GM12874 (cell line): ENCODE data around the gene PFDN4.

Source experiments
- TF ChIP-seq, protein P1 (sequence below): IDR thresholded peaks from 2 replicates; pipeline ENCODE4 v1.5.1; 2011; ENCODE audit warnings: low read depth, mild to moderate bottlenecking, control low read depth, low read length, moderate library complexity; ENCODE audit not compliant: insufficient read depth

Gene PFDN4

GRCh38 chr20:54215157-54215789 is 7.4 kb downstream of the PFDN4 start:
- TF ChIP-seq, protein P1, sequence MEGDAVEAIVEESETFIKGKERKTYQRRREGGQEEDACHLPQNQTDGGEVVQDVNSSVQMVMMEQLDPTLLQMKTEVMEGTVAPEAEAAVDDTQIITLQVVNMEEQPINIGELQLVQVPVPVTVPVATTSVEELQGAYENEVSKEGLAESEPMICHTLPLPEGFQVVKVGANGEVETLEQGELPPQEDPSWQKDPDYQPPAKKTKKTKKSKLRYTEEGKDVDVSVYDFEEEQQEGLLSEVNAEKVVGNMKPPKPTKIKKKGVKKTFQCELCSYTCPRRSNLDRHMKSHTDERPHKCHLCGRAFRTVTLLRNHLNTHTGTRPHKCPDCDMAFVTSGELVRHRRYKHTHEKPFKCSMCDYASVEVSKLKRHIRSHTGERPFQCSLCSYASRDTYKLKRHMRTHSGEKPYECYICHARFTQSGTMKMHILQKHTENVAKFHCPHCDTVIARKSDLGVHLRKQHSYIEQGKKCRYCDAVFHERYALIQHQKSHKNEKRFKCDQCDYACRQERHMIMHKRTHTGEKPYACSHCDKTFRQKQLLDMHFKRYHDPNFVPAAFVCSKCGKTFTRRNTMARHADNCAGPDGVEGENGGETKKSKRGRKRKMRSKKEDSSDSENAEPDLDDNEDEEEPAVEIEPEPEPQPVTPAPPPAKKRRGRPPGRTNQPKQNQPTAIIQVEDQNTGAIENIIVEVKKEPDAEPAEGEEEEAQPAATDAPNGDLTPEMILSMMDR, result no peak

DNA sequence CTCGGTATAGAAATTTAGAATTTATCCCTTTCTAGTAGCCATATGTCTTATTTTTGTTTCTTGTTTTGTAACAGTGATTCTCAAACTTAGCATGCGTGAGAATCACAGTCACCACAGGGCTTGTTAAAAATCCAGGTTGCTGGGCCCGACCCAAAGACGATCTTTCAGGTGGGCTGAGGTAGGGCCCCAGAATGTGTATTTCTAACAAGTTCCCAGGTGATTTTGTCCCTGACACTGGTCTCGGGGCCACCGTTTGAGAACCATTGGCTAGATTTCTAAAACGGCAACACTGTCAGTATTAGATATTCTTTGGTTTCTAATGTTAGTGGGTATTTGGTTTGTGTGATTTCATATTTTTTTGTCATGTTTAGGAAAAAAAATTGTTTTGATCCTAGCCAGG is 9.9 kb downstream of the PFDN4 start:
- TF ChIP-seq, protein P1, result no peak

GRCh38 chr20:54218470-54218869 is 10.6 kb downstream of the PFDN4 start:
- TF ChIP-seq, protein P1, result no peak

DNA sequence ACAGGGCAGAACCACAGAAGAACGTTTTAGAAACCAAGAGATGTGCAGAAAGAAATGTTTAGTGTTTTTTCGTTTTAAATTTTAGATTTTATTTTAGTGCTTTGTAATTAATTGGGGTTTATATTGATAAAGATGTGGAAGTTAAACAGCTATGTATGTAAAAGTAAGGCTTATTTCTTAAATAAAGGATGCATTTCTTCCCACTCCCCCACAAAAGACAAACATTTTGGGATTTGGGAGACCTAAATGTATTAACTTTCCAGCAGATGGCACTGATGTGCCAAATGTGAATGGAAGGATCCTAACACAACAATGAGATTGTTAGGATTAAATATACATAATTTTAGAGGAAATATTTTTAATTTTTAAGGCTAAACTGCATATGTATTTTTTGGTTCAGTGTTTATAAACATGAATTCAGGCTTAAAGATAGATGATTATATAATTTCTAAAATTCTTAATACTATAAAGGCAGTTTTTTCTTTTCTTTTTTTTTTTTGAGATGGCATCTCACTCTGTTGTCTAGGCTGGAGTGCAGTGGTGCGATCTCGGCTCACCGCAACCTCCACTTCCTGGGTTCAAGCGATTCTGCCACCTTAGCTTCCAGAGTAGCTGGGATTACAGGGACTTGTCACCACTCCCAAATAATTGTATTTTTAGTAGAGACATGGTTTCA is 12.0 kb downstream of the PFDN4 start:
- TF ChIP-seq, protein P1, result no peak

DNA sequence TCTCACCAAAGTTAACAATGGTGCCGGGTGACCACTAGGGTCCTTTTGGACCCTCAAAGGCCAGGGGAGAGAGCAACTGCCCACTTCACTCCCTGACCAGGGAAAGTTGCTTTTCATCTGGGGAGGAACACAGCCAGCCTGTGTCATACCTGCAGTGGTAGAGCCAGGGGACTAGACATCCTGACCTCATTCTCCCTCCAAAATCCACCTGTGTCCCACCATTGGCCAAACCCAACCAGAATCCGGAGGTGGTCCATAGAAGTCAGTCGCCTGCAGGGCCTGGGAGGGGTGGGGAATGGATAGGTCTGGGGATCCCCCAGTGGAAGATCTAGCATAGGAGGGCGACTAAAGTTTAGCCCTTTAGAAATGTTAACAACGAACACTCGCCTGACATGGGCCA is 12.8 kb downstream of the PFDN4 start:
- TF ChIP-seq, protein P1, result no peak

- TF ChIP-seq, protein P1, result no peak
Observed at GRCh38 chr20:54221353-54221752, 13.5 kb downstream of the PFDN4 start.

- TF ChIP-seq, protein P1, result no peak
Observed at GRCh38 chr20:54221996-54222890, 14.4 kb downstream of the PFDN4 start.
